K562 (cell line): Measurements from ENCODE around the gene PLXNA2. TPM values are rescaled to one million over a fixed set of nuclear protein-coding genes. Genes with fewer than 3 reads are reported as not detected.

ENCODE experiments used
- CHD7 ChIP-seq: fragments of 200-600 bp; sonication (generic); IDR thresholded peaks from one replicate; pipeline ENCODE4 v1.6.1; 2012; ENCODE audit warnings: mild to moderate bottlenecking, low read depth, low read length, inconsistent platforms
- FOSL1 ChIP-seq: fragments of 200-800 bp; sonication (Bioruptor generic); conservative IDR thresholded peaks from 2 replicates; pipeline ENCODE4 v1.6.1; 2016; ENCODE audit warnings: missing genetic modification characterization, missing compliant biosample characterization
- TEAD1 ChIP-seq, 2 experiments: fragments of 450-650 bp in 1 of 2; sonication (generic) in 1 of 2; formaldehyde crosslinking; IDR thresholded peaks; 2 replicates each; pipeline versions ENCODE4 v1.4.0 to v1.8.0; 2020 to 2022; ENCODE audit warnings: mild to moderate bottlenecking in 2 of 2, missing genetic modification reagents in 1 of 2
- ZNF407 ChIP-seq: fragments of 450-650 bp; IDR thresholded peaks from 2 replicates; pipeline ENCODE4 v1.6.1; 2016; ENCODE audit warnings: low read depth
- ZNF444 ChIP-seq: fragments of 250-450 bp; sonication (Bioruptor Pico); IDR thresholded peaks from 2 replicates; pipeline ENCODE4 v1.4.0; 2020; ENCODE audit warnings: mild to moderate bottlenecking, moderate library complexity
- polyA plus RNA-seq, 8 experiments: library from polyadenylated mRNA; depleted of rRNA in 4 of 8; stranded (reverse) in 5 of 8; unstranded in 3 of 8; fragments of >200 nt; fragmentation: Nextera tagmentation in 2 of 8; fragmentation: Illumina TruSeq in 1 of 8; extraction: Ambion mirVana in 2 of 8; extraction: Trizol in 1 of 8; gene quantifications; 2 replicates each; pipeline versions ENCODE4 v1.2.1 to v1.2.3, GENCODE V29; 2011 to 2014; ENCODE audit warnings: inconsistent platforms in 1 of 8, missing spikeins in 1 of 8
- total RNA-seq, 7 experiments: library from RNA; depleted of rRNA in 6 of 7; stranded (reverse); fragments of >200 nt in 6 of 7; fragmentation: Illumina TruSeq in 2 of 7; extraction: Trizol in 2 of 7; gene quantifications; 2 replicates each; pipeline versions ENCODE4 v1.2.1 to v1.2.3, GENCODE V29; 2011 to 2021; ENCODE audit warnings: low replicate concordance in 1 of 7

PLXNA2 gene
- total and polyA plus RNA-seq, 9 of the 15 experiments (the other 6 are each of a cell fraction or from before 2014, with no cell fraction given) = 0.01 to 1.3 (median 0.32) TPM

- no peak for TF ChIP-seq CHD7
- no peak for TF ChIP-seq ZNF444
- TF ChIP-seq ZNF407 = no peak
- no peak for TF ChIP-seq FOSL1 (tag)
- no peak for TF ChIP-seq TEAD1 (CRISPR knock-in tag; IDR thresholded peaks at IDR 0.05)
Measured at GRCh38 chr1:208163539-208163938, 80.6 kb downstream of the PLXNA2 start (continued).
